Endodermal cell (in vitro differentiated cells): ENCODE data around the gene PLCH2. TPM values are rescaled to one million over a fixed set of nuclear protein-coding genes. Genes with fewer than 3 reads are reported as not detected.

ENCODE experiments used
- DNase-seq: peaks from one replicate; pipeline ENCODE4 v3.0.0-alpha.2; 2017
- H3K27ac ChIP-seq: 2 replicates; pipeline ENCODE4 v1.5.1; 2013; ENCODE audit warnings: mild to moderate bottlenecking, low read depth, low read length, moderate library complexity
- H3K27me3 ChIP-seq: 2 replicates; pipeline ENCODE4 v1.6.1; 2013; ENCODE audit warnings: mild to moderate bottlenecking, low read length, moderate library complexity; ENCODE audit not compliant: insufficient read depth, control insufficient read depth, poor library complexity, severe bottlenecking
- H3K36me3 ChIP-seq: 2 replicates; pipeline ENCODE4 v1.7.0; 2013; ENCODE audit warnings: mild to moderate bottlenecking, low read length, moderate library complexity; ENCODE audit not compliant: control insufficient read depth, insufficient read depth
- H3K4me1 ChIP-seq: one replicate; pipeline ENCODE4 v1.7.0; 2013; ENCODE audit warnings: low read length; ENCODE audit not compliant: control insufficient read depth, insufficient read depth
- H3K4me3 ChIP-seq: 2 replicates; pipeline ENCODE4 v1.5.1; 2013; ENCODE audit warnings: mild to moderate bottlenecking, low read length, moderate library complexity
- H3K9ac ChIP-seq: 2 replicates; pipeline ENCODE4 v1.6.1; 2013; ENCODE audit warnings: mild to moderate bottlenecking, low read length, moderate library complexity; ENCODE audit not compliant: poor library complexity, severe bottlenecking; ENCODE audit errors: extremely low read depth
- H3K9me3 ChIP-seq: 2 replicates; pipeline ENCODE4 v1.6.1; 2013; ENCODE audit warnings: mild to moderate bottlenecking, low read length, moderate library complexity; ENCODE audit not compliant: control insufficient read depth
- H3K27ac Mint-ChIP-seq: 2 replicates; pipeline ENCODE4 v1.8.0; 2020; ENCODE audit warnings: mixed read lengths
- H3K27me3 Mint-ChIP-seq: 2 replicates; pipeline ENCODE4 v1.8.0; 2021; ENCODE audit warnings: mild to moderate bottlenecking, mixed read lengths; ENCODE audit not compliant: insufficient read depth
- H3K36me3 Mint-ChIP-seq: 2 replicates; pipeline ENCODE4 v1.8.0; 2020; ENCODE audit warnings: low read depth, mixed read lengths
- H3K4me1 Mint-ChIP-seq: 2 replicates; pipeline ENCODE4 v1.8.0; 2020; ENCODE audit warnings: mixed read lengths
- H3K4me3 Mint-ChIP-seq: 2 replicates; pipeline ENCODE4 v1.8.0; 2020; ENCODE audit warnings: mild to moderate bottlenecking, moderate library complexity, mixed read lengths
- H3K9me3 Mint-ChIP-seq: 2 replicates; pipeline ENCODE4 v1.8.0; 2020; ENCODE audit warnings: mild to moderate bottlenecking, mixed read lengths
- WGBS, 2 experiments: methylation state at CpG; one replicate each; pipeline versions ENCODE4 v1.1.5 to v1.1.7; 2013; ENCODE audit warnings: missing lambda C conversion rate in 2 of 2, mixed read lengths in 1 of 2; ENCODE audit not compliant: insufficient coverage in 1 of 2, insufficient read length in 1 of 2; 5-methylcytosine and 5-hydroxymethylcytosine counted together
- total RNA-seq, 2 donors: library from RNA; stranded (reverse); fragmentation: NEBNext Ultra II Directional in 1 of 2; extraction: Animal tissue kit (Norgen Biotek cat#: 25700) in 1 of 2; gene quantifications; 2 replicates in 1 of 2; 3 replicates in 1 of 2; pipeline ENCODE4 v1.2.1, GENCODE V29; 2021
- TF ChIP-seq, protein P1 (sequence below): fragments of 200-600 bp; sonication (generic); conservative IDR thresholded peaks from 2 replicates; pipeline ENCODE4 v1.5.0; 2021; ENCODE audit warnings: antibody characterized with exemption, mild to moderate bottlenecking

PLCH2 gene
- total RNA-seq, 2 donors from 2014 or later, result 0.18 to 0.31 TPM

DNA sequence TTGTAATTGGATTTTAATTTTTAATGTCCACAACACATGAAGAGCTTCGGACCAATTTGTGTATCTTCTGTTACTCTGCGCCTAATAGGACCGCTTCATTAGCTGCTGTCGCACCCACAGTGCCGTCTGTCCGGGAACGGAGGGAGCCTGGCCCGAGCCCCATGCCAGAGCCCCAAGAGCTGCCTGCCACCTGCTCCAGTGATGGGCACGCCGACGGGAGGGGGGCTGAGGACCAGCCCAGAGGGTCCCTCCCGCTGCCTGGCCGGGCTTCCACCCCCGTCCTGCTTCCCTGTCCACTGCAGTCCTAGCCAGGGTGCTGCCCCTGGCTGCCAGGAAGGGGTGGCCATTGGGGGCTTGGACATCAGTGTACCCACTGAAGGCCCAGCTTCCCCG lies 30.3 kb upstream of the PLCH2 start:
- Mint-ChIP-seq H3K27me3 (peaks cover 37% of the 10 kb centered on the region), H3K27ac (no peak overlapping the region), H3K36me3 (no peaks in the 10 kb centered on the region), H3K9me3 (no peaks in the 10 kb centered on the region), H3K4me3 (no peak overlapping the region), H3K4me1 (no peaks in the 10 kb centered on the region)
- Histone ChIP-seq H3K4me3 (no peak overlapping the region), H3K9me3 (no peaks in the 10 kb centered on the region), H3K9ac (no peak overlapping the region), H3K36me3 (no peaks in the 10 kb centered on the region), H3K27me3 (peaks cover 43% of the 10 kb centered on the region), H3K4me1 (no peaks in the 10 kb centered on the region), H3K27ac (peak overlapping the region; percentile 57)
- TF ChIP-seq, protein P1, sequence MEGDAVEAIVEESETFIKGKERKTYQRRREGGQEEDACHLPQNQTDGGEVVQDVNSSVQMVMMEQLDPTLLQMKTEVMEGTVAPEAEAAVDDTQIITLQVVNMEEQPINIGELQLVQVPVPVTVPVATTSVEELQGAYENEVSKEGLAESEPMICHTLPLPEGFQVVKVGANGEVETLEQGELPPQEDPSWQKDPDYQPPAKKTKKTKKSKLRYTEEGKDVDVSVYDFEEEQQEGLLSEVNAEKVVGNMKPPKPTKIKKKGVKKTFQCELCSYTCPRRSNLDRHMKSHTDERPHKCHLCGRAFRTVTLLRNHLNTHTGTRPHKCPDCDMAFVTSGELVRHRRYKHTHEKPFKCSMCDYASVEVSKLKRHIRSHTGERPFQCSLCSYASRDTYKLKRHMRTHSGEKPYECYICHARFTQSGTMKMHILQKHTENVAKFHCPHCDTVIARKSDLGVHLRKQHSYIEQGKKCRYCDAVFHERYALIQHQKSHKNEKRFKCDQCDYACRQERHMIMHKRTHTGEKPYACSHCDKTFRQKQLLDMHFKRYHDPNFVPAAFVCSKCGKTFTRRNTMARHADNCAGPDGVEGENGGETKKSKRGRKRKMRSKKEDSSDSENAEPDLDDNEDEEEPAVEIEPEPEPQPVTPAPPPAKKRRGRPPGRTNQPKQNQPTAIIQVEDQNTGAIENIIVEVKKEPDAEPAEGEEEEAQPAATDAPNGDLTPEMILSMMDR, result no peak
- 83 to 91% methylated on average over 7 to 15 of the region's 15 CpGs for WGBS, 2 experiments
- no peak for DNase-seq

DNA sequence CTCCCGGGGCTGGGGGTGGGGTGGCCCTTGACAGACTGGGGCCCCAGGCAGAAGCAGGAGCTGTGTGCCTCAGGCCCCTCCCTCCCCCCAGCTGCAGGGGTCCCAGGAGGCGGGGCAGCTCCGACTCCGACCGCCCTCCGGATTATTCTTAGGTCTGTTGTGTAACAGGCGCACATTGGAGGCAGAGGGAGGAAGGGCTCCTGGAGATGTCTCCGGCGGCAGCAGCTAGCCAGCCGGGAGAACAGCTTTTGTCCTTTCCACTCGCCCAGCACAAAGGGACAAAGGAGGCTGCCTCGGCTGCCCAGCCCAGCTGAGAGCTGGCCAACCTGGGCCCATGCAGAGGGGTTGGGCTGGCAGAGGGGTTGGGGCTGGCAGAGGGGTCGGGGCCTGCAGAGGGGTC lies 29.7 kb upstream of the PLCH2 start:
- H3K36me3 Mint-ChIP-seq, result no peaks in the 10 kb centered on the region
- H3K4me1 Mint-ChIP-seq, result no peaks in the 10 kb centered on the region
- TF ChIP-seq, protein P1, result no peak
- Histone ChIP-seq H3K4me3 (no peak overlapping the region), H3K27me3 (peaks cover 40% of the 10 kb centered on the region), H3K27ac (peak overlapping the region; percentile 86), H3K9me3 (no peaks in the 10 kb centered on the region), H3K36me3 (no peaks in the 10 kb centered on the region), H3K9ac (no peak overlapping the region), H3K4me1 (no peaks in the 10 kb centered on the region)
- no peak for DNase-seq
- H3K9me3 Mint-ChIP-seq, result no peaks in the 10 kb centered on the region
- 53 to 61% methylated on average over 2 to 13 of the region's 13 CpGs for WGBS, 2 experiments
- peaks cover 34% of the 10 kb centered on the region for H3K27me3 Mint-ChIP-seq
- no peak overlapping the region for H3K4me3 Mint-ChIP-seq
- no peak overlapping the region for H3K27ac Mint-ChIP-seq

DNA sequence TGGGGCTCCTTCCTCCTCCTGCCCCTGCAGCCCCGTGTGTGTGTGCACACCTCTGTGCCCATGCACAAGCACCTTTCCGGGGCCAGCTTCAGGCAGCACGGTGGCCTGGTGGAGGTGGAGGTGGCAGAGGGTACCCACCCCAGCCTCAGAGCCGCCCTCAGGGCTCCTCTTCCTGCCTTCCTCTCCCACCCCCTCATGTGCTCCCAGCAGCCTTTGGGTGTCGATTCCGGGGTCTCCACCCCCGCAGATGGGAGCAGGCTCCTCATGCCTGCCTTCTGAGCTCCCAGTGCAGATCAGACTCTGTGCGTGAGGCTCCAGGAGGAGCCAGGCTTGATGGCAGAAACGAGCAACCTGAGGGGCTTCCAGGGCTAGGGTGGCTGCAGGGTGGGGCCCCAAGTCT lies 29.2 kb upstream of the PLCH2 start:
- Mint-ChIP-seq H3K27me3 (peaks cover 32% of the 10 kb centered on the region), H3K36me3 (no peaks in the 10 kb centered on the region), H3K27ac (no peak overlapping the region), H3K4me1 (no peaks in the 10 kb centered on the region), H3K9me3 (no peaks in the 10 kb centered on the region), H3K4me3 (no peak overlapping the region)
- Histone ChIP-seq H3K27me3 (peaks cover 36% of the 10 kb centered on the region), H3K27ac (peak overlapping the region; percentile 86), H3K36me3 (no peaks in the 10 kb centered on the region), H3K9me3 (no peaks in the 10 kb centered on the region), H3K4me3 (no peak overlapping the region), H3K9ac (no peak overlapping the region), H3K4me1 (no peaks in the 10 kb centered on the region)
- TF ChIP-seq, protein P1, result no peak
- no peak for DNase-seq
- WGBS, 2 experiments, result 70 to 74% methylated on average over 2 to 9 of the region's 9 CpGs
